AG04450 (cell line): ENCODE data around the gene CHCHD6. TPM values are rescaled to one million over a fixed set of nuclear protein-coding genes. Genes with fewer than 3 reads are reported as not detected.

ENCODE experiments used
- CTCF ChIA-PET: fragments of 300-600, 350-600 bp; formaldehyde crosslinking; extraction: SDS; loops from one replicate; lab custom pipeline; 2022; ENCODE audit warnings: antibody characterized with exemption, inconsistent platforms; lab: Charles Lee
- POLR2A ChIA-PET: fragments of 350-600 bp; formaldehyde crosslinking; extraction: SDS; loops from one replicate; lab custom pipeline; 2021; ENCODE audit warnings: antibody characterized with exemption, inconsistent platforms; lab: Yijun Ruan, JAX
- DNase-seq: peaks from one replicate; pipeline ENCODE4 v3.0.0-alpha.2; 2011; ENCODE audit warnings: low read depth, low spot score
- H3K27ac ChIP-seq: one replicate; pipeline ENCODE4 v1.5.1; 2012; ENCODE audit warnings: low read depth, low read length, control low read depth
- H3K27me3 ChIP-seq: one replicate; pipeline ENCODE4 v1.6.0; 2012; ENCODE audit warnings: low read length; ENCODE audit not compliant: control insufficient read depth, insufficient read depth
- H3K4me3 ChIP-seq: 2 replicates; pipeline ENCODE4 v1.5.1; 2011; ENCODE audit warnings: mild to moderate bottlenecking, low read depth, low read length, control low read depth
- H3K9me3 ChIP-seq: 2 replicates; pipeline ENCODE4 v1.5.1; 2012; ENCODE audit warnings: low read length; ENCODE audit not compliant: control insufficient read depth, insufficient read depth
- polyA plus RNA-seq: library from polyadenylated mRNA; depleted of rRNA; stranded (reverse); fragments of >200 nt; gene quantifications from 2 replicates; pipeline ENCODE4 v1.2.3, GENCODE V29; 2011
- TF ChIP-seq, protein P1 (sequence below): IDR thresholded peaks from 2 replicates; pipeline ENCODE4 v1.5.1; 2011; ENCODE audit warnings: low read depth, low read length, control low read depth, inconsistent platforms

CHCHD6 gene
- polyA plus RNA-seq, 1 experiment = 14.0 TPM

DNA sequence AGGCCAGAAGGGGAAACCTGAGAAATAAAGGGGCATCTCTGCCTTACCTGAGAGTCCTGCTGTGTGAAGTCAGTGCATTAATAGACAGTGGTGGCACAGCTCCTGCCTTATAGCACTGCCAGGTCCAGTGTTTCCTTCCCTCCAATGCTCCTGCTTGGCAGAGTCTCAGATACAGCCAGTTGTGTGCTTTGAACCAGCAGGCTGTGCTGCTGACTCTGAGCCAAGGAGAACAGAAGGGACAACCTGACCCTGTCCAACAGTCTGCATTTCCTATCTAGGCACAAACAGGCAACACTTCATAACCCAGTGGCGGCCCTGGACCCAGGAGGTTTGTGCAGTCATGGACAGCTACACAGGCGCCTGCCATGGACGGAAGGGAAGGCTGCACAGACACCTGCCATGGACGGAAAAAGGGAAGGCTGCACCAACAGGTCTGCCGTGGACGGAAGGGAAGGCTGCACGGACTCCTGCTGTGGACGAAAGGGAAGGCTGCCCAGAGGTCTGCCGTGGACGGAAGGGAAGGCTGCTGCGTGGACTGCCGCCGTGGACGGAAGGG is 245.0 kb downstream of the CHCHD6 start:
- no peak overlapping the region for H3K4me3 ChIP-seq
- no peak for DNase-seq
- peak overlapping the region; percentile 21 for H3K27ac ChIP-seq
- ChIA-PET CTCF (interaction anchor here (0.7 kb wide), 1 partner anchor 198 kb away, joined by 3 read pairs; no protein-coding TSS in a partner anchor), POLR2A (no interaction called here)
- H3K9me3 ChIP-seq = no peaks in the 10 kb centered on the region
- no peaks in the 10 kb centered on the region for H3K27me3 ChIP-seq
- TF ChIP-seq, protein P1, sequence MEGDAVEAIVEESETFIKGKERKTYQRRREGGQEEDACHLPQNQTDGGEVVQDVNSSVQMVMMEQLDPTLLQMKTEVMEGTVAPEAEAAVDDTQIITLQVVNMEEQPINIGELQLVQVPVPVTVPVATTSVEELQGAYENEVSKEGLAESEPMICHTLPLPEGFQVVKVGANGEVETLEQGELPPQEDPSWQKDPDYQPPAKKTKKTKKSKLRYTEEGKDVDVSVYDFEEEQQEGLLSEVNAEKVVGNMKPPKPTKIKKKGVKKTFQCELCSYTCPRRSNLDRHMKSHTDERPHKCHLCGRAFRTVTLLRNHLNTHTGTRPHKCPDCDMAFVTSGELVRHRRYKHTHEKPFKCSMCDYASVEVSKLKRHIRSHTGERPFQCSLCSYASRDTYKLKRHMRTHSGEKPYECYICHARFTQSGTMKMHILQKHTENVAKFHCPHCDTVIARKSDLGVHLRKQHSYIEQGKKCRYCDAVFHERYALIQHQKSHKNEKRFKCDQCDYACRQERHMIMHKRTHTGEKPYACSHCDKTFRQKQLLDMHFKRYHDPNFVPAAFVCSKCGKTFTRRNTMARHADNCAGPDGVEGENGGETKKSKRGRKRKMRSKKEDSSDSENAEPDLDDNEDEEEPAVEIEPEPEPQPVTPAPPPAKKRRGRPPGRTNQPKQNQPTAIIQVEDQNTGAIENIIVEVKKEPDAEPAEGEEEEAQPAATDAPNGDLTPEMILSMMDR = no peak

DNA sequence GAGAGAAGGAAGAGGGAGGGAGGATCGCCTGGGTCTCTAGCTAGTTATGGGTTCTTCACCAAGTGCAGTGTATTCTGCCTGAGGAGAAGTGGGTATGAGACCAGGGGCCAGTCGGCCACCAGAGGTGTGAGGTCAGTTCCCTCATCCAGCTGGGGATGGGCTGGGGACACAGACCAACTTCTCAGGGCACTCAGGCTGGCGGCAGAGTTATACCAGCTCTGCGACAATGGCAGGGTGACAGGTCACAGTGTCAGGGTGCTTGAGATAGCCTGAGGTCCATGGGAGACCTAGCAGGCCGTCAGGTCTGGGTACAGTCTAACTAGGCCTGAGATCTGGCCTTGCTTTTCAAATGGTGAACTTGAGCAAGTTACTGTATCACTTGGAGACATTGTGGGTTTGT is 247.5 kb downstream of the CHCHD6 start:
- TF ChIP-seq, protein P1 = no peak
- ChIA-PET POLR2A (no interaction called here), CTCF (interaction anchor here (0.6 kb wide), 1 partner anchor 31 kb away, joined by 3 read pairs; no protein-coding TSS in a partner anchor)
- H3K4me3 ChIP-seq = no peak overlapping the region
- H3K27ac ChIP-seq = no peak overlapping the region
- no peaks in the 10 kb centered on the region for H3K27me3 ChIP-seq
- H3K9me3 ChIP-seq = no peaks in the 10 kb centered on the region
- DNase-seq = no peak

DNA sequence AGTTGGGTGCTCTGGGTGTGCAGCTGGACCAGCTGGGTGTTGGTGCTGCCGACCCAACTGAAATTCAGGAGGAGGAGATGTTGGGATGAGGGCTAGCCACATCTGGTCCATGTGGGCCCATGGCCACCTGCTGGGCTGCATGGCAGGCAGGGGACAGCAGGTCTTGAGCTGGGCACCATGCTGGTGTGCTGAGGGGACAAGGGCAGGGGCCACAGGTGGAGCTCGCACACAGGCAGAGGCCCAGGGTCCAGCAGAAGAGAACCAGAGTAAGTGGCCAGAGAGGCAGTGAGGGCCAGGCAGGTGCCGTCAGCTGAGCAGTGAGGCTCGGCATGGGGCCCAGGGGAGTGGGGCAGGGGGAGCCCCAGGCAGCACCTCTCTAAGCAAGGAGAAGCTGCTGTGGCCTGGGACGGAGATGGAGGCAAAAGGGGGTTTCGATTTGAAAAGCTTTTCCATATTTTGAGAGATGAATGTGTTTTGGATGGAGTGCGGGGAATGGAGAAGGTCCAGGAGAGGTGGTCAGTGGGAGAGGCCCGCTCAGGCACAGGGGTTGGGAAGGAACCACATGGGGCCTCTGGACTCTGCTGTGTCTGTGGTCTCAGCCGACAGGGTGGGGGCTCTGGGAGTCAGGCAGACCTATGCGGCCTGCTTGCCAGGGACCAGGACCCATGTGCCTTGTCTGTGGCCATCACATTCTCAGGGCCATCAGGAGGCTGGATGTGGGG is 248.4 kb downstream of the CHCHD6 start:
- no peaks in the 10 kb centered on the region for H3K27me3 ChIP-seq
- no peak for DNase-seq
- POLR2A ChIA-PET = no interaction called here
- H3K4me3 ChIP-seq = no peak overlapping the region
- TF ChIP-seq, protein P1 = no peak
- no peaks in the 10 kb centered on the region for H3K9me3 ChIP-seq
- no peak overlapping the region for H3K27ac ChIP-seq
- CTCF ChIA-PET = interaction anchor here (0.6 kb wide), 2 partner anchors 30 to 591 kb away, joined by 3 to 4 read pairs; no protein-coding TSS in a partner anchor

DNA sequence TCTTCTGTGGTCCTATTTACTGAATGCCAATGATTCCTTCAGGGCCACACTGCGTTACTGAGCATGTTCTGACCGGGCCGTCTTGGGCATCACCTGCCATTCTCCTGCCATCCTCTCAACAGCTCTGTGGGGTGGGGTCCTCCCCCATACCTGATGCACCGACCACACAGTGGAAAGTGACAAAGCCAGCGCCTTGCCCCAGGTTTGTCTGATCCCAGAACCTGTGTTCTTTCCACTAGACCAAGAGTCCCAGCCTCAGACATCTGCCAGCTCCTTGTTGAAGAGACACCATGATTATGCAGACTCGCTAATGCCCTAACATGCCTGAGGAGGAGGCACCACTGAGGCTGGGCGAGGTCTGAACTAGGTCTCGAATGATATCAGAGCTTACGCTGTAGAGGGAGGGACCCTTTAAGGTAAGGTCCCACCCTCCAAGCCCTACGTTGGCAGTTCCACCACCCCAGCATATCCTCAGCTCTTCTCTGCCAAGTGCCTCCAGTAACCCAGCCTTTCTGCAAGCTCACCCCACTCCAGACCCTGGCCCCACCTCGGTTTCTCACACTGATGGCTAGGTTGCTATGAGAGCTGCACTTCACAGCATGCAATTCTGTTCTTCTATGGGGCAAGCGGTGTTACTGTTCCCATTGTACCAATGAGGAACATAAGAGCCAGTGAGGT is 249.1 kb downstream of the CHCHD6 start:
- no peak overlapping the region for H3K27ac ChIP-seq
- no peaks in the 10 kb centered on the region for H3K9me3 ChIP-seq
- ChIA-PET CTCF (no interaction called here), POLR2A (no interaction called here)
- H3K27me3 ChIP-seq = no peaks in the 10 kb centered on the region
- DNase-seq = no peak
- H3K4me3 ChIP-seq = no peak overlapping the region
- TF ChIP-seq, protein P1 = no peak
